ENCODE data around the gene FOXP1. TPM values are rescaled to one million over a fixed set of nuclear protein-coding genes. Genes with fewer than 3 reads are reported as not detected.

FOXP1 gene
- total and polyA plus RNA-seq, 2 of the 13 experiments (the other 11 are each of a cell fraction or from before 2014, with no cell fraction given): 40.4 to 59.0 TPM

- CTCF ChIA-PET (ENCODE audit: low intra/inter-chr PET ratio, low total read pairs): no interaction called here
- ATAC-seq: no peak
- H3K9me3 ChIP-seq (ENCODE audit: low read length): no peaks in the 10 kb centered on the region
- no peak for TF ChIP-seq ZNF101 (CRISPR knock-in tag; IDR thresholded peaks at IDR 0.05; ENCODE audit: borderline replicate concordance, low read depth)
- no peak for TF ChIP-seq ZNF367 (CRISPR knock-in tag; IDR thresholded peaks at IDR 0.05; ENCODE audit: borderline replicate concordance)
- TF ChIP-seq POGZ (CRISPR knock-in tag; IDR thresholded peaks at IDR 0.05): no peak
- TF ChIP-seq ATF6 (CRISPR knock-in tag; conservative IDR thresholded peaks at IDR 0.05): no peak
- TF ChIP-seq ZNF253 (CRISPR knock-in tag; IDR thresholded peaks at IDR 0.05; ENCODE audit: borderline replicate concordance): no peak
- no peak for TF ChIP-seq ZNF407 (CRISPR knock-in tag; IDR thresholded peaks at IDR 0.05; ENCODE audit: not compliant biosample characterization)
- TF ChIP-seq ZBTB8A (CRISPR knock-in tag; IDR thresholded peaks at IDR 0.05; ENCODE audit: borderline replicate concordance, low read depth): no peak
- TF ChIP-seq ZNF644 (CRISPR knock-in tag; IDR thresholded peaks at IDR 0.05; ENCODE audit: low read depth): no peak
- no peak for TF ChIP-seq ATF4 (CRISPR knock-in tag; IDR thresholded peaks at IDR 0.05)
- no peak for TF ChIP-seq ZNF724P (CRISPR knock-in tag; IDR thresholded peaks at IDR 0.05; ENCODE audit: borderline replicate concordance)
- TF ChIP-seq ZNF138 (CRISPR knock-in tag; IDR thresholded peaks at IDR 0.05; ENCODE audit: low read depth): no peak
- no peak for TF ChIP-seq ZNF333 (CRISPR knock-in tag; IDR thresholded peaks at IDR 0.05; ENCODE audit: borderline replicate concordance)
- TF ChIP-seq SKI (IDR thresholded peaks at IDR 0.05; ENCODE audit: partially characterized antibody): no peak
- TF ChIP-seq ETV6 (CRISPR knock-in tag; conservative IDR thresholded peaks at IDR 0.05): no peak
Measured at GRCh38 chr3:71419369-71419768, 164.2 kb downstream of the FOXP1 start.

More at GRCh38 chr3:71419369-71419768, 164.2 kb downstream of the FOXP1 start:
- Histone ChIP-seq H2AFZ (ENCODE audit: low read length) (no peak overlapping the region), H3K36me3 (replicated peaks in 1 of 2; ENCODE audit: control insufficient read depth in 1 of 2, insufficient read depth in 2 of 2, low read length in 2 of 2) (no peaks in the 10 kb centered on the region; a peak in 1 of 5 replicates), H3K9ac (ENCODE audit: insufficient read depth, low read depth, low read length) (no peak overlapping the region), H3K4me1 (ENCODE audit: insufficient read depth, low read length) (peaks cover 34% of the 10 kb centered on the region), H3K4me2 (ENCODE audit: low read depth, low read length) (no peak overlapping the region), H3K4me3 (replicated peaks in 1 of 3; ENCODE audit: insufficient read depth in 1 of 3, low read depth in 2 of 3, low read length in 3 of 3) (no peak overlapping the region), H3K79me2 (ENCODE audit: insufficient read depth, low read length) (peaks cover 28% of the 10 kb centered on the region), H3K27me3 (ENCODE audit: control insufficient read depth in 1 of 2, insufficient read depth in 2 of 2, low read length in 2 of 2) (no peaks in the 10 kb centered on the region), H3K27ac (ENCODE audit: extremely low read length, insufficient read depth, low read length) (no peak overlapping the region), H4K20me1 (ENCODE audit: insufficient read depth, low read length) (peaks cover 11% of the 10 kb centered on the region; the same call in 1 of the 2 replicates)
- intact Hi-C loops (cut with micrococcal nuclease; ENCODE audit: unreplicated experiment): loop anchor here (5.0 kb wide), 1 partner anchor 163 kb away; the partner anchor contains the start of gene FOXP1
- 90% methylated on average over 2 of the region's 2 CpGs for WGBS (ENCODE audit: low lambda C conversion rate)
- POLR2A ChIA-PET: interaction anchor here (0.7 kb wide), 1 partner anchor 1217 kb away, joined by 4 read pairs; no protein-coding TSS in a partner anchor
- in situ Hi-C loops (cut with HindIII; ENCODE audit: extremely low pct_ligation_motif_present, low pct_unique_long_range_greater_than_20kb): no loop called here
- DNase-seq (ENCODE audit: low spot score): no peak
- no TSS peak for BruUV-seq (replicated peaks)
- no peak for FAIRE-seq
